Cerebellar nuclear complex (tissue), 1 donor: ENCODE data around the gene SYT5.

ENCODE experiments used
- DNase-seq, 2 experiments: peaks; one replicate each; lab custom pipeline; 2025; lab: John Stamatoyannopoulos, UW

Gene SYT5

GRCh38 chr19:55146705-55147273, 33.3 kb downstream of the SYT5 start:
- no peak for DNase-seq

DNA sequence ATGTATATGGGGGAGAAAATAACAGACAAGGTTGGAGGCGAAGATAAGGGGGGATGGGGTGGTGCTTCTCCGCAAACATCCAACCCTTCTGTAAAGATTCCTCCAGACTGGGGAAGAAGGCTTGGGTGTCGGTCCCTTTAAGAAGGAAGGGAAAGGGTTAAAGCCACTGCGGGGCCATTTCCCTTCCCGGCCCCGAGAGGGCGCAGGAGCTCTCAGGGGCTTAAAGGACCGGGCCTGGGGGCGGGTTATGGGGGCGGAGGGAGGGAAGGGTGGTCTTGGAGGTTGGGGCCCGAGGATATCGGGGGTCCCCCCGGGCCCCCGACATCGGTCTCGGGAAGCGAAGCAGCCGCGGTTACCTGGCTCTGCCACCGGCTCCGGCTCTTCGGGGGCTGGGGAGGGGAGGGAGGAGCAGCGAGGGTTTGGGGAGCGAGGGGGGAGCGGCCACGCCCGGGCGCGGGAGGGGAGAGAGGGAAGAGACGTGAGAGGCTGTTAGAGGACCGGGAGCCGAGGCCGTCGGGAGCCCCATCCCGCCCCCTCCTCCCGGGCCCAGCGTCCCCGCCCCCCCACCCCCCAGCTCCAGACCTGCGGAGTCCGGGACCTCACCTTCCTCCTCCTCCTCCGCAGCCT, 33.9 kb downstream of the SYT5 start:
- DNase-seq, result no peak

- no peak for DNase-seq
These were observed 34.9 kb downstream of the SYT5 start for GRCh38 chr19:55145232-55145631.

DNA sequence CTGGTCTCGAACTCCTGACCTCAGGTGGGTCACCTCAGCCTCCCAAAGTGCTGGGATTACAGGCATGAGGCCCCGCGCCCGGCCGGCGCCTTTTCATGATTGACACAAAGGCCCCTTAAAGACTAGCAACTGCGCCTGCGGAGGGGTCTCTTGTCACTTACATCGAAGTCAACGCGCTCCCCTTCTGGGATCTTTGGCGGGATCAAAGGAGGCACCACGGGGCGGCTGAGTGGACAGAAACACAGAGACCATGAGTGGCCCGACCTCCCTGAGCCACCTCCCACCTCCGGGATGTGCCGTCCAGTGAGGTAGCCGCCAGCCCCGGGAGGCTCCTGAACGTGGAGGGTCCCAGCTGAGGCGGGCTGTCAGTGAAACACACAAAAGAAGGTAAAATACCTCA, 38.4 kb downstream of the SYT5 start:
- no peak for DNase-seq

DNA sequence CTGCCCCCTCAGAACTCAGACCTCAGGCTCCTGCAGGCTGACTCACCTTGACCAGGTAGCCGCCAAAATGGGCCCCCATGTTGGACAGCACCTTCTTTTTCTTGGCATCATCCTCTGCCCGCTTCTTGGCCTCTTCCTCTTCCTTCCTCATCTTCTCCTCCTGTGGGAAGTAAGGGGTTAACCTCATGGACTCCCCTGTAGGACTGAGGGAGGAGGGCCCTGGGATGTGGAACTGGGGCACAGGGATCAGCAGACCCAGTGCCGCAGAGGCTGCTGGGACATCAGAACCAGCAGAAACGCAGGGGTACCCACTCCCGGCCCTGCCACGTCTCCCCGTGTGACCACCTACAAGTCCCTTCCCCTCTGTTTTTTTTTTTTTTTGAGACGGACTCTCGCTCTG, 42.2 kb downstream of the SYT5 start:
- DNase-seq, result no peak

DNA sequence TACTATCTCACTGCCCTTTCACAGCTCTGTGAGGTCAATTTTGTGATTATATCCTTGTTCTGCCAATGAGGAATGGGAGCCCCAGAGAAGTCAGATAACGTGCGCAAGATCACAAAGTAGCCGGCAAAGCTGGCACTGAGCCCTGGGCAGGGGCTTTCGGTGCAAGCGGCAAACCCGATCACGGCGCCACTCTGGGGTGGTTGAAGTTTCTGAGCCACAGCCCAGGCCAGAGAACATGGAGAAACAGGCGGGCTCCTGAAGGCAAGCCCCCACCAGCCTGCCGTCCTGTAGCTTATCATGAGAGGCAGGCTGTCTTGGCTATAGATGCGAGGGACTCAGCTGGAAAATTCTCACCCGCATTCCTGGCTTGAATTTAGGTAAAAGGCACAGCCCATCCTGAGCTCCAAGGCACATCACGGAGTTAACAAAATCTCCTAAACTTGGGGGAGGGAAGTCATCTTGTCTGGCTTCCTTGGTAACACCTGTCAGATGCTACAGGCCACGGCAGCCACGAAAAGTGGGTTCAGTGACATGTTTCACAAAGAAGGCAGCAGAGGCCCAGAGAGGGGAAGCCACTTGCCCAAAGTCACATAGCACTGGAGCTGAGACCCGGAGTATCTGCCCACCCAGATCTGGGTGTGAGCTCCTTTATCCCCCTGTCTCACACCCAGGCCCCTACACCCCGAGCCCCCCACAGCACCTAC, 43.5 kb downstream of the SYT5 start:
- no peak for DNase-seq

DNA sequence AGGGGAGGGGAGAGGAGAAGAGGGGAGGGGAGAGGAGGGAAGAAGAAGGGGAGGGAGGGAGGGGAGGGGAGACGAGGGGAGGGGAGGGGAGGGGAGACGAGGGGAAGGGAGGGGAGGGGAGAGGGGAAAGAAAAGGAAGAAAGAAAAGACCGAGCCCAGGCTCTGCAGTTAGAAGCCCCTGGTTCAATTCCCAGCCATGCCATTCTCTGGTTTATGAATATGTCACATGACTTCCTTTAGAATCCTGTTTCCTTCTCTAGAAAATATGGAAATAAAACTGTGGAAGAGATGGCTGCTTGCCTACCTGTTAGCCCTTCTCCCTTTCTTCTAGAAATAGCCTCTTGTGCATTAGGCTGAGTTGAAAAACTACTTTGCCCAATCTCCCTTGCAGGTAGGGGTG, 45.4 kb downstream of the SYT5 start:
- no peak for DNase-seq

- no peak for DNase-seq
These were observed 46.2 kb downstream of the SYT5 start for GRCh38 chr19:55133639-55134444.

GRCh38 chr19:55132453-55133129, 47.5 kb downstream of the SYT5 start:
- no peak for DNase-seq

DNA sequence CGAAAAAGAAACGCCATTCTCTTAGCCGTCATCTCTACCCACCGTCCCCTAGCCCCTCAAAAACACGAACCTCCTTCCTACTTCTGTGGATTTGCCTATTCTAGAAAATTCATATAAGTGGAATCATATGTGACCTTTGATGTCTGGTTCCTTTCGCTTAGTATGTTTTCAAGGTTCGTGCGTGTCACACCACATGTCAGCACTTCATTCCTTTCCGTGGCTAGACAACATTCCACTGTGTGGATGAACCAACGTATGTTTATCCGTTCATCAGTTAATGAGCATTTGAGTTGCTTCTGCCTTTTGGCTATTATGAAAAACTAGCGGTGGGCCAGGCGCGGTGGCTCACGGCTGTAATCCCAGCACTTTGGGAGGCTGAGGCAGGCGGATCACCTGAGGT, 48.7 kb downstream of the SYT5 start:
- DNase-seq, result no peak
